Measurements from ENCODE around the gene CLEC1B.
"Not testable (repeated sequence)": the region's sequence is repeated elsewhere in the genome, so short reads cannot be mapped to it uniquely, and the experiment has no call there.

CLEC1B gene

DNA sequence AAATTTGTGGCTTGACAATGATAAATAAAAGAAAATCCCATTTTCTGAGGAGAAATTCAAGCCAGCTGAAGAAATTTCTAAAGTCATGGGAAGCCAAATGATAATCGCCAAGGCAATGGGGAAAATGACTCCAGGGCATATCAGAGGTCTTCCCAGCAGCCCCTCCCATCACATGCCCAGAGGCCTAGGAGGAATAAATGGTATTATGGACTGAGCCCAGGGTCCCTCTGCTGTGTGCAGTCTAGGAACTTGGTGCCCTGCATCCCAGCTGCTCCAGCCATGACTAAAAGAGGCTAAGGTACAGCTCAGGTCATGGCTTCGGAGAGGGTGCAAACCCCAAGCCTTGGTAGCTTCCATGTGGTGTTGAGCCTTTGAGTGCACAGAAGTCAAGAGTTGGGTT, 23.3 kb downstream of the CLEC1B start:
- no peak for DNase-seq (ENCODE audit: insufficient read length, low spot score)
- FAIRE-seq = no peak

DNA sequence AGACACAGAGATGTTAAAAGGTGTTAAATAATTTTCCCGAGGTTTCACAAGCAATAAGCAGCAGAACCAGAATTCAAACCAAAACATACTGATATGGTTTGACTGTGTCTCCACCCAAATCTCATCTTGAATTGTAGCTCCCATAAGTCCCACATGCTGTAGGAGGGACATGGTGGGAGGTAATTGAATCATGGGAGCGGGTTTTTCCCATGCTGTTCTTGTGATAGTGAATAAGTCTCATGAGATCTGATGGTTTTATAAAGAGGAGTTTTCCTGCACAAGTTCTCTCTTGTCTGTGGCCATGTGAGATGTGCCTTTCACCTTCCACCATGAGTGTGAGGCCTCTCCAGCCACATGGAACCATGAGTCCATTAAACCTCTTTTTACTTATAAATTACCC, 24.2 kb downstream of the CLEC1B start:
- not testable (repeated sequence) for FAIRE-seq; DNase-seq (ENCODE audit: insufficient read length, low spot score)

DNA sequence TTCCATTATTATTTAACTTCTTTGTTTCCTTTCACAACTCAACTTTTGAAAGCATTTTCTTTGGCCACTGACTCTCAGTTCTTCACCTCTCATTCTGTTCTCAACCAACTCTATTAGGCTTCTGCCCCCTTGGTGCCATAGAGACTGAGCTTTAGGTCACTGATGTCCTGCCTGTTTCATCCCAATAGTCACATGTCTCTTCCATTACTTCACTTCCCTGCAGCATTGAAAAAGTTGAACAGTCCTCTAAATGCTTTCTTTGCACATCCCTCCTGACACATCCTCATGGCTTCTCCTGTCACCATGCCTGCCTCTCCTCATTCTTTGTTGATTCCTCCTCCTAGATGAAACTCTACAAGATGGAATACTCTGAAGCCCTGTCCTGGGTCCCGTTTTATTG, 25.0 kb downstream of the CLEC1B start:
- DNase-seq (ENCODE audit: insufficient read length, low spot score) = no peak
- FAIRE-seq = no peak

DNA sequence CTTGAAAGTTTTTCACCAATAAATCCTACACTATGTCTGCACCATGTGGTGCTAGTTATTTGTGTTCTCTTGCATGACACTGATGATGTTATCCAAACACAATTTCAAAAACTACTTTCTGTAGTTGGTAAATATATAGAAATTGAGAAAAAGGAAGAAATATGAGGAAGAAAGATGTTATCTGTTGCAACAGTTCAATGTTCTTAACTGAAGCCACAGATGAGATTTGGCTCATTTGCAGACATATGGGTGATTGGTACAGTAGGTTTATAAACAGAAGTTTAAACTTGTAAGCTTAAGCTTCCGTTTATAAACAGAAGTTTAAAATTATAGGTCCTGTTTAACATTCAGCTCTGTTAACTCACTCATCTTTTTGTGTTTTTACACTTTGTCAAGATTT, 27.7 kb downstream of the CLEC1B start, which contains the start of gene CLEC12A:
TSS of gene CLEC12A (plus strand) at position 229 of the 400 bp plus-strand sequence. CDS start 188 bp downstream, outside the sequence.
- no peak for DNase-seq (ENCODE audit: insufficient read length, low spot score)
- FAIRE-seq = no peak

DNA sequence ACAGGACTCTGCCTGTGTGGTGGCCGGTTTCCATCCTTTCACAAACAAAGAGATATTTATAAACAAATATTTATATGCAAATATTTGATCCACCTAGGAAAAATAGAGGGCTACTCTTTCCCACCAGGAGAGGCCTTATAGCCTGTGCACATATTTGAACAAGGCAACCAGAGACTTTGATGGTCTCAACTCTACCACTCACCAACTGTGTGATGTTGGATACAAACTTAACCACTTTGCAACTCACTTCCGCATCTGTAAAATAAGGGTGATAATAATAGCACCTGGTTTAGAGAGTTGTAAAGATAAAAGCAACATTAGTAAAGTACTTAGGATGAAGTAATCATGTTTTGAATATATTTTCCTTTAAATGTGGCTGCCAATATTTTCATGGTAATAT, 29.2 kb downstream of the CLEC1B start:
- DNase-seq (ENCODE audit: insufficient read length, low spot score) (no peak), FAIRE-seq (no peak)

DNA sequence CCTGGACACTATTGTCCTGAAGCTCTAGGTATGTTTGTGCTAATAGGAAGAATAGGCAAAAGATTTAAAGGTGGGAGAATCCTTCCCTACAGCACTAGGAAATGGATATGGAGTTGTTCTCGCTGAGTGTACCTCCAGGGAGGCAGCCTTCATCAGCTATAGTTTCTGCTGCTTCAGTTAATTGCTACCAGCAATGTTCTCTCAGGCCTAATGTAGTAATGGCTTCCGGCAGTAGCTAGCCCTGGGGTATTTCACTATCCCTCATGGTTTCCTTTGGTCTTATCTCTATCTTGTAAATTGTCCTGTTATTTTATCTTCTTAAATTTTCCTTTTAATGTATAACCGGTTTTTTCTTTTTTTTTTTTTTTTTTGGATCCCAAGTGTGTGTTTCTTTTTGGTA, 37.0 kb downstream of the CLEC1B start:
- no peak for DNase-seq (ENCODE audit: insufficient read length, low spot score)
- no peak for FAIRE-seq

DNA sequence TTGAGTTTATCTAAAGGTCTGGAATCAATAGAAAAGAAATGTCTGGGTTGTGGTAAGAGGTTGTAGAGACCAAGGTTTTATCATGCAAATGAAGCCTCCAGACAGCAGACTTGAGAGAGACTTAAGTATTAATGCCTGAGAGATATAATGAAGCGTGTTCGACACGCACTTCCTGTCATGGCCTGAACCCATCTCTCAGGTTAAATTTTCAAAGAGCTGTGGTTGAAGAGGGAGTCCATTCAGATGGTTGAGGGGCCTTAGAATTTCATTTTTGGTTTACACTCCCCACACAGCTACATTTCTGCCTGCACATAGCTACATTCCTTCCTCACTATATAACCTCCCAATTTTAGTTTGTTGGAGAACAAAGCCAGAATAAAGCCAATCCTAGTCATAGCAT, 37.8 kb downstream of the CLEC1B start:
- DNase-seq (ENCODE audit: insufficient read length, low spot score) (no peak), FAIRE-seq (no peak)

DNA sequence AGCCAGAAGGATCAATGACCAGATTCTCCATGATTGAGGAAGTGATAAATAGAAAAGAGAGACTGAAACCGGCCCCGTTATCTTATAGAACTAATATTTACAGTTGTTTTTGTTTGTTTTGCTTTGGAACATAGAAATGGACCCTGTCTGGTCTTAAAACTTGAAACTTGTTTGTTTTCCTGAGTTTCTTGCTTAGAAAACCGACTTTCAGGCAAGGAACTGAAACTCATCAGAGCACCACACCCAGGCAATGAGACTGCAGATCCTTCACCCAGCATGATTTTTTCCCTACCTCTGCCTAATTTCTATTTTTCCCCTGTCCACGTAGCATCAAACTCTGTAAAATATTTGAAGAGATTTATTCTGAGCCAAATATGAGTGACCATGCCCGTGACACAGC, 38.3 kb downstream of the CLEC1B start:
- DNase-seq (ENCODE audit: insufficient read length, low spot score) (no peak), FAIRE-seq (no peak)

DNA sequence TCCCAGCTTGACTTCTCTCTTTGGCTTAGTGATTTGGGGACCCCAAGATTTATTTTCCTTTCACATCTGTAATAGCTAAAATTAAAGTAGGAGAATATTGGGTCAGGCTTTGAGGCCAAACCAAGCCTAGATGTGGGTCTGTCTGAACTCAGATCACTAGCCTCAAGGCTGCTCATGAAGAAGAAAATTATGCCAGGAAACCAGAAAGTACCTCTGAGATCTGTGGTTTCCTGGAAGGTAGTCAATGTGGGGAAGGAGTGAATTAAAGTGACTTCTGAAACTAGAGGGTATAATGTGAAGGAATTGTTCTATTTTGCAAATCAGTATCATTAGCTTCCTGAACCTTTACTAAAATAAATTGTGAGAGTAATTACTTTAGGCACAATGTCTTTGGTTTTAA, 41.1 kb downstream of the CLEC1B start:
- DNase-seq (ENCODE audit: insufficient read length, low spot score) = no peak
- FAIRE-seq = no peak

DNA sequence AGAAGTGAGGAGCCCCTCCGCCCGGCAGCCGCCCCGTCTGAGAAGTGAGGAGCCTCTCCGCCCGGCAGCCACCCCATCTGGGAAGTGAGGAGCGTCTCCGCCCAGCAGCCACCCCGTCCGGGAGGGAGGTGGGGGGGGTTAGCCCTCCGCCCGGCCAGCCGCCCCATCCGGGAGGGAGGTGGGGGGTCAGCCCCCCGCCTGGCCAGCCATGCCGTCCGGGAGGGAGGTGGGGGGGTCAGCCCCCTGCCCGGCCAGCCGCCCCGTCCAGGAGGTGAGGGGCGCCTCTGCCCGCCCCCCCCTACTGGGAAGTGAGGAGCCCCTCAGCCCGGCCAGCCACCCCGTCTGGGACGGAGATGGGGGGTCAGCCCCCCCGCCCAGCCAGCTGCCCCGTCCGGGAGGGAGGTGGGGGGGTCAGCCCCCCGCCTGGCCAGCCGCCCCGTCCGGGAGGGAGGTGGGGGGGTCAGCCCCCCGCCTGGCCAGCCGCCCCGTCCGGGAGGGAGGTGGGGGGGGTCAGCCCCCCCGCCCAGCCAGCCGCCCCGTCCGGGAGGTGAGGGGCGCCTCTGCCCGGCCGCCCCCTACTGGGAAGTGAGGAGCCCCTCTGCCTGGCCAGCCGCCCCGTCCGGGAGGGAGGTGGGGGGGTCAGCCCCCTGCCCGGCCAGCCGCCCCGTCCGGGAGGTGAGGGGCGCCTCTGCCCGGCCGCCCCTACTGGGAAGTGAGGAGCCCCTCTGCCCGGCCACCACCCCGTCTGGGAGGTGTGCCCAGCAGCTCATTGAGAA, 45.8 kb downstream of the CLEC1B start:
- not testable (repeated sequence) for FAIRE-seq; DNase-seq (ENCODE audit: insufficient read length, low spot score)

DNA sequence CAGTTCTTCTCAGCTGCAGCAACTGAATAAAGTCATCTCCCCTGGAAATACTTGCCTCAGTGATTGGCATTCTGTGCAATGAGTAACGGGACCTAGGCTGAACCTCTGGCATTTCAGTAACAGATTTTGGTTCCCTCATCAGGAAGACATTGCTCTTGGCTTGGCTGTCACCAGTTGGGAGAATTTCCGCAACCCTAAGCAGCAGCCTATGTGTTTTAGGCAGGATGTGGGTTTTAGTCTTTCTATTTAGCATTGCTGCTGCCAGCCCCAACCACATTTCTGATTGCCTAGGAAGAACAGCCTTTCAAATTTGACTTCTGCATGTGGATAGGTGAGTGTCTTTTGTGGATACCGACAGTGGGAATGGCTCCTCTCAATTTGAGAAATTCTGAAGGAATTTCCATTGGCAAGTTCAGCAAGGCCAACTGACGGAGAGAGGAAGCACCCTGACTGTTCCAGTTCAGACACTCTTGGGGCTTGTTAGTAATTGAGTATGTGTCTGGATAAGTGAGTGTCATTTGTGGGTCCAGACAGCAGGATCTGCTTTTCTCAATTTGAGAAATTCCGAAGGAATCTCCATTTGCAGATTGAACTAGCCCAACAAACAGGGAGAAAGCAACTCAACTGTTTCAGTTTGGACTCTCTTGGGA, 47.8 kb downstream of the CLEC1B start:
- DNase-seq (ENCODE audit: insufficient read length, low spot score) (no peak), FAIRE-seq (no peak)

DNA sequence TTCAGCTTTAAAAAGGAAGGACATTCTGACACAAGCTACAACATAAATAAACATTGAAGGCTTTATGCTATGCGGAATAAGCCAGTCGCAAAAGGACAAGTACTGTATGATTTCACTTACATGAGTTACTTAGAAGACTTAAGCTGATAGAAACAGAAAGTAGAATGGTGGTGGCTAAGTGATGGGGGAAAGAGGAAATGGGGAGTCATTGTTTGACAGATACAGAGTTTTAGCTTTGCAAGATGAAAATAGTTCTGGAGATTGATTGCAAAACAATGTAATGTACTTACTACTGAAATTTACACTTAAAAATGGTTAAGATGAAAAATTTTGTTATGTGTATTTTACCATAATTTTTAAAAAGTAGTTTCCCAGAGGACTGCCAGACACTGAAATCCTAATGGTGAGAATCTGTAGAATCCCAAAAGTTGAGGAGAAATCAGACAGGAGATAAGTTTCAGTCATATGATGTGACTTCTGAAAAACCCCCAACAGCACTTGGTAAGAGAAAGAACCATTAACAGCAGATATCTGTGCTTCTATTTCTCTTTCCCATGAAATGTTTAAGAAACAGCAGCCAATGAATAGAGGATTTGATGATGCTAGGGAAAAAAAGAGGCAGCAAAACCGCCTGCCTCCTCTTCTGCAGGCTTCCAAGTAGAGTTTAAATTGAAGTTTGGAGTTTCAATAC, 50.2 kb downstream of the CLEC1B start:
- FAIRE-seq = no peak
- DNase-seq (ENCODE audit: insufficient read length, low spot score) = no peak

DNA sequence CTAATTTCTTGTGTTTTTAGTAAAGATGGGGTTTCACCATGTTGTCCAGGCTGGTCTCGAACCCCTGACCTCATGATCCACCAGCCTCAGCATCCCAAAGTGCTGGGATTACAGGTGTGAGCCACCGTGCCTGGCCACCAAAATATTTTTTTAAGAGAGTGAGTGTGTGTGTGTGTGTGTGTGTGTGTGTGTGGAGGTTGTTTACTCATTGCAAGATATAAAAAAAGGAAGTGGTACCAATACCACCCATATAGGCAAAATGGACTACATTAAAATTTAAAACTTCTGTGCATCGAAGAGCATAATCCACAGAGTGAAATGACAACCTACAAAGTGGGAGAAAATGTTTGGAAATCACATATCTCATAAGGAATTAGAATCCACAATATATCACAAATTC, 51.2 kb downstream of the CLEC1B start:
- DNase-seq (ENCODE audit: insufficient read length, low spot score) (no peak), FAIRE-seq (no peak)

DNA sequence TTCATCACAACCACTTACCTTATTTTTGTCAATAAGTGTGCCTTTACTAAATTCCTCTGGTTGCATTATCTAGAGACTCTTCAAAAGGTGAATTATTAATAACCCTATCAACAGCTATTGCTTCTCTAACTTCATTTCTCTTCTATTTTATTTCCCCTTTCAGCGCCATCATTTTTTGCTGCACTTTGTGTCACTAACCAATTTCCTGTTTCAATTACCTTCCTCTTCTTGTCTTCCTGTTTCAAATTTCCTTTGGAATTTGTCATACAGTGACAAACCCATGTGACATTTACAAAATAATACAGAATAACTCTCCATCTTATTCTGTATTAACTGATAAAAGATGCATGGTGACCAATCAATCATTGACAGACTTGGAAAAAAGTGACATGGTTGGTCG, 54.5 kb downstream of the CLEC1B start:
- DNase-seq (ENCODE audit: insufficient read length, low spot score) (no peak), FAIRE-seq (no peak)

DNA sequence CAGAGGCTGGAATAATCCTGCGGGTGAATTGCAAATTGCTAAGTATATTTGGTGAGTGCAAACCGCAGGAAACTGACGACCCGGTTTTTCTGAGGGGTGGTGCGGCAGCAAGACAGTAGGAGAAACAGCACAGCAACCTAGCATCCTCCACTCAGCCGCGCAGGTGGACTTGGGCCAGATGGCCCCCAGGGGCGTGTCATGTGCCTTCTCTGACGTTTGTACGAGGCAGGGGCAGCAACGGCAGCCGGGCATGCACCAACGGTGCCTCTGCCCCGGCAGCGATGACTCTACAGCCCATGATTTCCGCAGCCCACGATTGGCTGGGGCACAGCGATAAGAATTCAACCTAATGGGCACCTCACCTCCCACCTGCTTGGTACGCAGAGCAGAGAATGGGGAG, 55.7 kb downstream of the CLEC1B start:
- DNase-seq (ENCODE audit: insufficient read length, low spot score) (no peak), FAIRE-seq (no peak)
